ENCODE data around the gene CDK5RAP1.
"Not testable (repeated sequence)": the region's sequence is repeated elsewhere in the genome, so short reads cannot be mapped to it uniquely, and the experiment has no call there.

CDK5RAP1 gene

GRCh38 chr20:33423141-33423834, 22.0 kb upstream of the CDK5RAP1 start:
- no peak for DNase-seq

GRCh38 chr20:33419140-33419974, 18.0 kb upstream of the CDK5RAP1 start:
- no peak for DNase-seq

- DNase-seq, result no peak
These were observed 16.7 kb upstream of the CDK5RAP1 start for GRCh38 chr20:33418033-33418432.

GRCh38 chr20:33415948-33416347, 14.6 kb upstream of the CDK5RAP1 start:
- DNase-seq, result no peak

- no peak for DNase-seq
These were observed 11.1 kb upstream of the CDK5RAP1 start for GRCh38 chr20:33412484-33412838.

- DNase-seq, result no peak
These were observed 10.6 kb upstream of the CDK5RAP1 start for GRCh38 chr20:33411711-33412483.

- DNase-seq, result no peak
These were observed 9.9 kb upstream of the CDK5RAP1 start for GRCh38 chr20:33411242-33411641.

GRCh38 chr20:33410081-33410742, 8.9 kb upstream of the CDK5RAP1 start:
- no peak for DNase-seq

- no peak for DNase-seq
These were observed 7.7 kb upstream of the CDK5RAP1 start for GRCh38 chr20:33408716-33409654.

- DNase-seq, result no peak
These were observed 7.0 kb upstream of the CDK5RAP1 start for GRCh38 chr20:33408313-33408712.

- DNase-seq, result no peak
These were observed 6.5 kb upstream of the CDK5RAP1 start for GRCh38 chr20:33407796-33408195.

- DNase-seq, result no peak
These were observed 5.9 kb upstream of the CDK5RAP1 start for GRCh38 chr20:33407251-33407650.

GRCh38 chr20:33404281-33404680, 3.0 kb upstream of the CDK5RAP1 start:
- no peak for DNase-seq

- DNase-seq, result no peak
These were observed 626 bp upstream of the CDK5RAP1 start for GRCh38 chr20:33401921-33402369.

GRCh38 chr20:33400812-33401183, 521 bp downstream of the CDK5RAP1 start:
- DNase-seq, result peak; percentile 12

- no peak for DNase-seq
These were observed 1.4 kb downstream of the CDK5RAP1 start for GRCh38 chr20:33399924-33400323.

GRCh38 chr20:33394718-33395117, 6.6 kb downstream of the CDK5RAP1 start:
- no peak for DNase-seq

- DNase-seq, result no peak
These were observed 7.7 kb downstream of the CDK5RAP1 start for GRCh38 chr20:33393609-33394008.

- DNase-seq, result no peak
These were observed 9.4 kb downstream of the CDK5RAP1 start for GRCh38 chr20:33391722-33392415.

GRCh38 chr20:33389326-33389725, 12.0 kb downstream of the CDK5RAP1 start:
- not testable (repeated sequence) for DNase-seq

- DNase-seq, result no peak
These were observed 13.1 kb downstream of the CDK5RAP1 start for GRCh38 chr20:33388268-33388667.
